Measurements from ENCODE around the gene TMEM101. TPM values are rescaled to one million over a fixed set of nuclear protein-coding genes. Genes with fewer than 3 reads are reported as not detected.

The TMEM101 gene
- total and polyA plus RNA-seq, 2 of the 13 experiments (the other 11 are each of a cell fraction or from before 2014, with no cell fraction given) = 72.0 to 100 TPM

- no peak for TF ChIP-seq ZNF605 (CRISPR knock-in tag; IDR thresholded peaks at IDR 0.05)
- TF ChIP-seq E2F5 (CRISPR knock-in tag; conservative IDR thresholded peaks at IDR 0.05) = no peak
- TF ChIP-seq MAZ (IDR thresholded peaks at IDR 0.05; ENCODE audit: borderline replicate concordance, low read depth, low read length) = no peak
- TF ChIP-seq MAZ (CRISPR knock-in tag; IDR thresholded peaks at IDR 0.05; ENCODE audit: low read depth) = peak; percentile 49; the same call in 1 of the 2 replicates
- TF ChIP-seq ZNF75D (CRISPR knock-in tag; IDR thresholded peaks at IDR 0.05; ENCODE audit: borderline replicate concordance) = no peak
- no peak for TF ChIP-seq EEA1 (CRISPR knock-in tag; IDR thresholded peaks at IDR 0.05; ENCODE audit: borderline replicate concordance)
- no peak for TF ChIP-seq ZNF597 (CRISPR knock-in tag; IDR thresholded peaks at IDR 0.05)
- no peak for TF ChIP-seq PRPF4 (IDR thresholded peaks at IDR 0.05; ENCODE audit: low read depth, low read length, poor library complexity, severe bottlenecking)
Measured at GRCh38 chr17:44006598-44007345, 8.0 kb downstream of the TMEM101 start (continued).

DNA sequence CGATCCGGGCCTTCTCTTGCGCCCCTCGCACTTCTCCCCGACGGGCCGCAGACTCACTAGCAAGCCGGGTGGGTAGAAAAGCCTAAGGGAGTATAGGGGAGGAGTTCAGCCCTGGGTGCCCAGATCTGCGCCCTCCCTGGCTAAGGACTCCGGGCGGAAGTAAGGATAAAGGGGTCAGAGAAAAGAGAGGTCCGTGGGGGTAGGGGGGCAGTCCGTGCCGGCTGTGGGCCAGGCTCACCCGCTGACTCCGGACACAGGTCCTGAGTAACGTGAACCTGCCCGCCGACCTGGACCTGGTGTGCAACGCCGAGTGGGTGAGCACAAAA lies 8.5 kb downstream of the TMEM101 start:
- ChIA-PET CTCF (ENCODE audit: low intra/inter-chr PET ratio, low total read pairs) (no interaction called here), POLR2A (no interaction called here)
- Histone ChIP-seq H3K9me3 (ENCODE audit: low read length) (no peaks in the 10 kb centered on the region), H3K9ac (ENCODE audit: insufficient read depth, low read depth, low read length) (no peak overlapping the region), H3K27me3 (ENCODE audit: control insufficient read depth in 1 of 2, insufficient read depth in 2 of 2, low read length in 2 of 2) (no peaks in the 10 kb centered on the region), H3K36me3 (replicated peaks in 1 of 2; ENCODE audit: control insufficient read depth in 1 of 2, insufficient read depth in 2 of 2, low read length in 2 of 2) (peaks cover 0 to 12% of the 10 kb centered on the region in 2 experiments; a peak in 2 of 5 replicates), H3K4me1 (ENCODE audit: insufficient read depth, low read length) (peaks cover 51% of the 10 kb centered on the region), H3K4me3 (replicated peaks in 1 of 3; ENCODE audit: insufficient read depth in 1 of 3, low read depth in 2 of 3, low read length in 3 of 3) (peak overlapping the region in 1 of 3 experiments; percentile 80; a peak in 1 of 6 replicates), H3K4me2 (ENCODE audit: low read depth, low read length) (no peak overlapping the region), H4K20me1 (ENCODE audit: insufficient read depth, low read length) (no peaks in the 10 kb centered on the region), H2AFZ (ENCODE audit: low read length) (no peak overlapping the region), H3K79me2 (ENCODE audit: insufficient read depth, low read length) (no peaks in the 10 kb centered on the region), H3K27ac (ENCODE audit: extremely low read length, insufficient read depth, low read length) (no peak overlapping the region)
- BruUV-seq (replicated peaks) = no TSS peak
- WGBS (ENCODE audit: low lambda C conversion rate) = 93% methylated on average over 21 of the region's 21 CpGs
- FAIRE-seq (no peak), ATAC-seq (no peak), DNase-seq (ENCODE audit: low spot score) (no peak)
- in situ Hi-C loops (cut with HindIII; ENCODE audit: extremely low pct_ligation_motif_present, low pct_unique_long_range_greater_than_20kb) = no loop called here
- intact Hi-C loops (cut with micrococcal nuclease; ENCODE audit: unreplicated experiment) = no loop called here
- TF ChIP-seq KLF12 (CRISPR knock-in tag; IDR thresholded peaks at IDR 0.05; ENCODE audit: borderline replicate concordance) (no peak), SOX5 (CRISPR knock-in tag; IDR thresholded peaks at IDR 0.05; ENCODE audit: borderline replicate concordance) (no peak), ELF3 (CRISPR knock-in tag; IDR thresholded peaks at IDR 0.05) (no peak), MAZ (IDR thresholded peaks at IDR 0.05; ENCODE audit: borderline replicate concordance, low read depth, low read length) (no peak), MAZ (CRISPR knock-in tag; IDR thresholded peaks at IDR 0.05; ENCODE audit: low read depth) (no peak), ARNT2 (CRISPR knock-in tag; IDR thresholded peaks at IDR 0.05; ENCODE audit: low read depth) (no peak), ZBTB20 (CRISPR knock-in tag; IDR thresholded peaks at IDR 0.05; ENCODE audit: borderline replicate concordance, low read depth) (no peak), ZNF230 (CRISPR knock-in tag; IDR thresholded peaks at IDR 0.05) (no peak), ZNF180 (CRISPR knock-in tag; IDR thresholded peaks at IDR 0.05; ENCODE audit: borderline replicate concordance, low read depth) (no peak), ZBTB38 (CRISPR knock-in tag; IDR thresholded peaks at IDR 0.05) (0 out of 2 replicates have a peak, but pooled peaks have one; percentile 37)
- TF ChIP-seq, protein P1, sequence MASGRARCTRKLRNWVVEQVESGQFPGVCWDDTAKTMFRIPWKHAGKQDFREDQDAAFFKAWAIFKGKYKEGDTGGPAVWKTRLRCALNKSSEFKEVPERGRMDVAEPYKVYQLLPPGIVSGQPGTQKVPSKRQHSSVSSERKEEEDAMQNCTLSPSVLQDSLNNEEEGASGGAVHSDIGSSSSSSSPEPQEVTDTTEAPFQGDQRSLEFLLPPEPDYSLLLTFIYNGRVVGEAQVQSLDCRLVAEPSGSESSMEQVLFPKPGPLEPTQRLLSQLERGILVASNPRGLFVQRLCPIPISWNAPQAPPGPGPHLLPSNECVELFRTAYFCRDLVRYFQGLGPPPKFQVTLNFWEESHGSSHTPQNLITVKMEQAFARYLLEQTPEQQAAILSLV (CRISPR knock-in tag; IDR thresholded peaks at IDR 0.05; ENCODE audit: borderline replicate concordance) = no peak
- TF ChIP-seq, protein P2, sequence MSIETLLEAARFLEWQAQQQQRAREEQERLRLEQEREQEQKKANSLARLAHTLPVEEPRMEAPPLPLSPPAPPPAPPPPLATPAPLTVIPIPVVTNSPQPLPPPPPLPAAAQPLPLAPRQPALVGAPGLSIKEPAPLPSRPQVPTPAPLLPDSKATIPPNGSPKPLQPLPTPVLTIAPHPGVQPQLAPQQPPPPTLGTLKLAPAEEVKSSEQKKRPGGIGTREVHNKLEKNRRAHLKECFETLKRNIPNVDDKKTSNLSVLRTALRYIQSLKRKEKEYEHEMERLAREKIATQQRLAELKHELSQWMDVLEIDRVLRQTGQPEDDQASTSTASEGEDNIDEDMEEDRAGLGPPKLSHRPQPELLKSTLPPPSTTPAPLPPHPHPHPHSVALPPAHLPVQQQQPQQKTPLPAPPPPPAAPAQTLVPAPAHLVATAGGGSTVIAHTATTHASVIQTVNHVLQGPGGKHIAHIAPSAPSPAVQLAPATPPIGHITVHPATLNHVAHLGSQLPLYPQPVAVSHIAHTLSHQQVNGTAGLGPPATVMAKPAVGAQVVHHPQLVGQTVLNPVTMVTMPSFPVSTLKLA (IDR thresholded peaks at IDR 0.05) = no peak

Data from HepG2 (cell line).